AG08396 (cell line): ENCODE measurements around the gene KRTAP4-12.
"Not testable (repeated sequence)": the region's sequence is repeated elsewhere in the genome, so short reads cannot be mapped to it uniquely, and the experiment has no call there.

Source experiments
- DNase-seq: peaks from one replicate; pipeline ENCODE4 v3.0.0; 2012; ENCODE audit warnings: low spot score, mixed read lengths

Gene KRTAP4-12

DNA sequence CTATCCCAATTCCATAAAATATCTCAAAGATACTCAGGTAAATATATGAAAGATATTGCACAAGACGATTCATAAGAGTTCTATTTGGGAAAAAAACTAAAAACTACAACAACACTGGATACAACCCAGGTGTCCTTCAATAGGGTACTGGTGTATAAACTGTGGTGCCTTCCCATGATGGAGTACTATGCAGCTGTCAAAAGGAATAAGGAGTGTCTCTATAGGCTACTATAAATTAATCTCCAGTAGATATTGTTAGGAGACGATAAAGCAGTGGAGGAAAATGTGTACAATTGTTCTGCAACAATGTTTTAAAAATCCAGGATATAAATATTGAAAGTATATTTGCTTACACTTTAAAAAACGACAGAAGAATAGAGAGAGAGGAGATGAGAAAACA, 2.4 kb upstream of the KRTAP4-12 start:
- no peak for DNase-seq

DNA sequence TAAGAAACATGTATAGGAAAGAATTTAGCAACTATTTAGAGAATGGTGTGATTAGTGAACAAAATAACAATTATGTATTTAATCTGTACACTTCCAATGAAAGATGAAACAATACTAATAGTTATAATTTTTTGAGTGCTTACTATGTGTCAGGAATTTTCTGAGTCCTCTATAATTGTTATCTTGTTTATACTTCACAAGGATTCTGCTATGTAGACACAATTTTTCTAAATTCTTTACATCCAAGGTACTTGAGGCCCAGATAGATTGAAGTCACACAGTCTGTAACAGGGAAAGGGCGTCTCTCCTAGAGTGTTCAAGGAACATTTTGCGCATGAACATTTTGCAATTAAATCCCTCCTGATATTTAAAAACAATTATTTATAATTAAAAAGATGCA, 1.1 kb upstream of the KRTAP4-12 start:
- no peak for DNase-seq

DNA sequence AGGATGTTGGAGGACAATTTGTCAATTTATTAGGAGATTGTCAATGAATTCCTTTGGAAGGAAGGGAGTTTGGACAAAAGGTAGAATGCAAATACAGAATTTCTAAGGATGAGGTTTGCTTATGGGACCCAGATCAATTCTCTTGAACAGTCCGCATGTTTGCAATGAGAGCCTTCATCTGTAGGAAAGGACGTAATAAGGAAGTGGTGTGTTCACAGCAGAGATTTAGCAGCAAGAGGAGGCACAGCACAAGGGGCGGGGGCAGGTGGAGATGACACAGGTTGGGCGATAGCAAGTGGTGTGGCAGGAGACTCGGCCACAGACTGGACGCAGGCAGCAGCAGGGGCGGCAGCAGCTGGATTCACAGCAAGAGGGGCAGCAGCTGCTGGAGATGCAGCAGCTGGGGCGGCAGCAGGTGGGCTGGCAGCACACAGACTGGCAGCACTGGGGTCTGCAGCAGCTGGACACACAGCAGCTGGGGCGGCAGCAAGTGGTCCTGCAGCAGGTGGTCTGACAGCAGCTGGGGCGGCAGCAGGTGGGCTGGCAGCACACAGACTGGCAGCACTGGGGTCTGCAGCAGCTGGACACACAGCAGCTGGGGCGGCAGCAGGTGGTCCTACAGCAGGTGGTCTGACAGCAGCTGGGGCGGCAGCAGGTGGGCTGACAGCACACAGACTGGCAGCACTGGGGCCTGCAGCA, 541 bp downstream of the KRTAP4-12 start:
- DNase-seq = not testable (repeated sequence)

- DNase-seq = no peak
These were observed 2.2 kb downstream of the KRTAP4-12 start for GRCh38 chr17:41121742-41122141.

GRCh38 chr17:41119696-41120690, 4.0 kb downstream of the KRTAP4-12 start:
- not testable (repeated sequence) for DNase-seq

GRCh38 chr17:41118721-41119120, 5.3 kb downstream of the KRTAP4-12 start:
- DNase-seq = no peak

GRCh38 chr17:41117846-41118386, 6.1 kb downstream of the KRTAP4-12 start, which contains the start of gene KRTAP4-11:
Gene KRTAP4-11 (minus strand): TSS chr17:41118373. CDS start chr17:41118315, 58 bp downstream.
- not testable (repeated sequence) for DNase-seq

DNA sequence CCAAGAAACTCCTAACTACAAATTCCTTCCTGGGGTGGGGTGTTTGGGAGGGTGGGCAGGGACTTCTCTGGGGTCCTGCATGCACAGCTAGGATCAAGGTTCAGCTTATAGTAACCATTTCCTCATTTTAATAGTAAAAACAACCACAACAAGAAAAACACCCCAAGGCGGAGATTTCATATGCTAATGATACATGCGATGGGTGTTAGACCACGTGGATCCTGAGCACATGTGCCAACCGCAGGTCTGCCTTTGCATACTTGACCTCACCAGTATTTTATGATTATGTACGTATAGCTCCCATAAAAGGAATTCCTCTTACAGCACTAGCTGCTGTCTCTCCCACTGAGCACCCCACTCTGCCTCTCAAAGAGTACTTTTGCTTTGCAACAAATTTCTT, 7.7 kb downstream of the KRTAP4-12 start:
- no peak for DNase-seq

- no peak for DNase-seq
These were observed 12.7 kb downstream of the KRTAP4-12 start for GRCh38 chr17:41111151-41111885.

- not testable (repeated sequence) for DNase-seq
These were observed 15.1 kb downstream of the KRTAP4-12 start for GRCh38 chr17:41108728-41109386.

GRCh38 chr17:41107941-41108450, 16.0 kb downstream of the KRTAP4-12 start:
- DNase-seq = no peak

- DNase-seq = not testable (repeated sequence)
These were observed 18.6 kb downstream of the KRTAP4-12 start, which contains the start of gene KRTAP4-9 for GRCh38 chr17:41105347-41105746. Gene KRTAP4-9 (plus strand): TSS chr17:41105389. CDS start chr17:41105389, 0 bp downstream.

- not testable (repeated sequence) for DNase-seq
These were observed 19.5 kb downstream of the KRTAP4-12 start for GRCh38 chr17:41104386-41105038.

GRCh38 chr17:41103896-41104295, 20.1 kb downstream of the KRTAP4-12 start:
- DNase-seq = no peak

GRCh38 chr17:41101586-41102259, 22.3 kb downstream of the KRTAP4-12 start, which contains the start of gene KRTAP4-16:
Gene KRTAP4-16 (minus strand): TSS chr17:41102209. CDS start chr17:41102209, 0 bp downstream.
- DNase-seq = no peak

GRCh38 chr17:41099682-41100480, 24.1 kb downstream of the KRTAP4-12 start:
- DNase-seq = not testable (repeated sequence)

DNA sequence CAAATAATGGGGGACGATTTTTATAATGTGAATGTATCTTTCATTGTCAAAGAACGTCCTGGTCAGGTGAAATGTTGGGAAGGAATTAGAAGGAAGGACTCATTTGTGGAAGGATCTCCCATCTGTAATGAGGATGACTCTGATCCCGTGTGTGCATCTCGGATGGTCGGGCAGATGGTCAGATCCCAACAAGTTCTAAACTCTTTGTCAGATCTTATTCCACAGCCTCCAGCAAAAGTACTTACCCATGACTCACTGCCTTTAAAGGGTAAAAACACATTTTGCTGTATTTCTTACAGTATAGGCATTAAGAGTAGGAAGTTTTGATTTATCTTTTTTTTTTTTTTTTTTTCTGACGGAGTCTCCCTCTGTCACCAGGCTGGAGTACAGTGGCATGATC, 25.5 kb downstream of the KRTAP4-12 start:
- DNase-seq = no peak

DNA sequence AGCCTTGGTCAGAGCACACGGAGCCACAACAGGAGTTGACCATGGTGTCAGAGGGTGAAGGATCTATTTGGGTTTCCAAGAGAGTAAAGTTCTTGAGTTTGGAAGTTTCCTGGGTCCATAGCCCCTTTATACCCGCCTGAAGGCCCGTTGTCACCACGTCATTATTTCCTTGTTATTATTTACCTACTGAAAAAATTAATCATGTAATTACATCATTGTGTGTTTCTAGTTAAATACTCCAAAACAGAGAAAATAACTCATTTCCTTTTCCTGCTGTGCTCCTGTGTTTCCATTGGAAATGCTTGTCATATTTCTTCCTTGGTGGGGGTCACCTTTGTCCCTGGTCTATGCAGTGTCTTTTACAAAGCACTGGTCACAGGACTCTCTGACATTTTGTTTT, 25.9 kb downstream of the KRTAP4-12 start, which contains the start of gene KRTAP4-8:
TSS of gene KRTAP4-8 (minus strand) at position 101 of the 400 bp plus-strand sequence. CDS start at position 43, 58 bp downstream.
- DNase-seq = no peak

DNA sequence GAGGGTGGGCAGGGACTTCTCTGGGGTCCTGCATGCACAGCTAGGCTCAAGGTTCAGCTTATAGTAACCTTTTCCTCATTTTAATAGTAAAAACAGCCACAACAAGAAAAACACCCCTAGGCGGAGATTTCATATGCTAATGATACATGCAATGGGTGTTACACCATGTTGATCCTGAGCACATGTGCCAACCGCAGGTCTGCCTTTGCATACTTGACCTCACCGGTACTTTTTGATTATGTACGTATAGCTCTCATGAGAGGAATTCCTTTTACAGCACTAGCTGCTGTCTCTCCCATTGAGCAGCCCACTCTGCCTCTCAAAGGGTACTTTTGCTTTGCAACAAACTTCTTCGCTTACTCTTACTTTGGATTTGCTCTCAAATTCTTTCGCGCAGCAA, 27.9 kb downstream of the KRTAP4-12 start:
- no peak for DNase-seq
